Chondrocyte (in vitro differentiated cells): ENCODE results near the gene KREMEN2. TPM values are rescaled to one million over a fixed set of nuclear protein-coding genes. Genes with fewer than 3 reads are reported as not detected.

Experiments used
- DNase-seq: peaks from one replicate; pipeline ENCODE4 v3.0.0; 2021; ENCODE audit warnings: mixed read lengths, low spot score
- H3K27ac Mint-ChIP-seq: one replicate; pipeline ENCODE4 v1.8.0; 2021; ENCODE audit warnings: mild to moderate bottlenecking, moderate library complexity, mixed read lengths; ENCODE audit not compliant: unreplicated experiment
- H3K27me3 Mint-ChIP-seq: 2 replicates; pipeline ENCODE4 v1.8.0; 2021; ENCODE audit warnings: low read depth, mixed read lengths
- H3K36me3 Mint-ChIP-seq: 2 replicates; pipeline ENCODE4 v1.8.0; 2021; ENCODE audit warnings: low read depth, mixed read lengths
- H3K4me1 Mint-ChIP-seq: 2 replicates; pipeline ENCODE4 v1.8.0; 2021; ENCODE audit warnings: low read depth, mild to moderate bottlenecking, mixed read lengths
- H3K4me3 Mint-ChIP-seq: one replicate; pipeline ENCODE4 v1.8.0; 2021; ENCODE audit warnings: mild to moderate bottlenecking, moderate library complexity, mixed read lengths; ENCODE audit not compliant: unreplicated experiment
- H3K9me3 Mint-ChIP-seq: 2 replicates; pipeline ENCODE4 v1.8.0; 2021; ENCODE audit warnings: low read depth, mixed read lengths
- total RNA-seq: library from RNA; stranded (reverse); gene quantifications from 3 replicates; pipeline ENCODE4 v1.2.1, GENCODE V29; 2021
- TF ChIP-seq, protein P1 (sequence below): fragments of 200-600 bp; sonication (generic); IDR thresholded peaks from 2 replicates; pipeline ENCODE4 v1.5.0; 2021; ENCODE audit warnings: antibody characterized with exemption, mild to moderate bottlenecking, moderate library complexity

Gene KREMEN2
- total RNA-seq, 1 donor from 2014 or later: not detected

DNA sequence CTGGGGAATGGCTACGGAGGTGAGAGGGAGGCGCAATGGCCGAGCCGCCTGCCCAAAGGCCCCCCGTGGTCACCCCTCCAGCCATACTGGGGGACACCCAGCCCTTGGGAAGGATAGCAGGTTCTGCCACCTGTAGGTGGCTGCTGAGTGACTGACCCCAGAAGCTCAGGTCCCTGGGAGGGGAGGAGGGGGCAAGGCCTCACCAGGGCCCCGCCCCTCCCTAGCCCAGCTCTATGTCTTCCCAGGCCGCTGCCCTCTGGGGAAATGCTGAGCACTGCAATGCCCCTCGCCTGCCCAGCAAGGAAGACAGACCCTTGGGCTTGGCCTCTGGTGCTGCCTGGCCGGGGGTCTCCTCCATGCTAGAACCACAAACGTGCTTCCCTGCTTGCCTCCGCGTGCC, 37.2 kb downstream of the KREMEN2 start:
- no peaks in the 10 kb centered on the region for H3K36me3 Mint-ChIP-seq

DNA sequence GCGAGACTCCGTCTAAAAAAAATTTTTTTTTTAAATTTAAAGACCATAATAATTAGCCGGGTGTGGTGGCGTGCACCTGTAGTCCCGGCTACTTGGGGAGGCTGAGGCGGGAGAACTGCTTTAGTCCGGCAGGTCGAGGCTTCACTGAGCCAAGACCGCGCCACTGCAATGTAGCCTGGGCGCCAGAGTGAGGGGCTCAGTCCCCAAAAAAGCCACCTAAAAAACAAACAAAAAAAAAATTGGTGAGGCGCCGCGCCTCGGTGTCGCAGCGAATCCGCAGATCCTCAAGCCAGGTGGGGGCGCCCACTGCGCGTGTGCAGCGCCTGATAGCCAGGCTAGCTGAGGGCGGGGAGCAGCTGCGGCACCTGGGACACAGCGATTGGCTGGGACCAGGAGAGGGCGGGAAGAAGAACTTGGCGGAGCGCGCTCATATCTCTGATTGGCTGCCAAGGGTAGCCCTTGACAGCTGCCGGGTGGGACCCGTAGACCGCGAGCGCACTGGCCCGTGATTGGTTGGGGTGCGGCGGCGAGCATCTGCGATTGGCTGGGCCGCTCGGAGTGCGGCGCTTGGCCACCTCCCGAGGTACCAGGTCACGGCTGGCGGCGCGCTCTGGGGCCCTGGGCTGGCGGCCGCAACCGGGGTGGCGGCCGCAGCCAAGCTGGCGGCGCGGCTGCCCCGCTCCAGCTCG, 39.7 kb downstream of the KREMEN2 start:
- no peak overlapping the region for H3K27ac Mint-ChIP-seq

More for the DNA sequence above, 37.2 kb downstream of the KREMEN2 start:
- peaks cover 3% of the 10 kb centered on the region for H3K4me1 Mint-ChIP-seq
- H3K27me3 Mint-ChIP-seq: peaks cover 6% of the 10 kb centered on the region
- TF ChIP-seq, protein P1, sequence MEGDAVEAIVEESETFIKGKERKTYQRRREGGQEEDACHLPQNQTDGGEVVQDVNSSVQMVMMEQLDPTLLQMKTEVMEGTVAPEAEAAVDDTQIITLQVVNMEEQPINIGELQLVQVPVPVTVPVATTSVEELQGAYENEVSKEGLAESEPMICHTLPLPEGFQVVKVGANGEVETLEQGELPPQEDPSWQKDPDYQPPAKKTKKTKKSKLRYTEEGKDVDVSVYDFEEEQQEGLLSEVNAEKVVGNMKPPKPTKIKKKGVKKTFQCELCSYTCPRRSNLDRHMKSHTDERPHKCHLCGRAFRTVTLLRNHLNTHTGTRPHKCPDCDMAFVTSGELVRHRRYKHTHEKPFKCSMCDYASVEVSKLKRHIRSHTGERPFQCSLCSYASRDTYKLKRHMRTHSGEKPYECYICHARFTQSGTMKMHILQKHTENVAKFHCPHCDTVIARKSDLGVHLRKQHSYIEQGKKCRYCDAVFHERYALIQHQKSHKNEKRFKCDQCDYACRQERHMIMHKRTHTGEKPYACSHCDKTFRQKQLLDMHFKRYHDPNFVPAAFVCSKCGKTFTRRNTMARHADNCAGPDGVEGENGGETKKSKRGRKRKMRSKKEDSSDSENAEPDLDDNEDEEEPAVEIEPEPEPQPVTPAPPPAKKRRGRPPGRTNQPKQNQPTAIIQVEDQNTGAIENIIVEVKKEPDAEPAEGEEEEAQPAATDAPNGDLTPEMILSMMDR: no peak
- H3K27ac Mint-ChIP-seq: no peak overlapping the region
- no peaks in the 10 kb centered on the region for H3K9me3 Mint-ChIP-seq
- DNase-seq: no peak
- no peak overlapping the region for H3K4me3 Mint-ChIP-seq

DNA sequence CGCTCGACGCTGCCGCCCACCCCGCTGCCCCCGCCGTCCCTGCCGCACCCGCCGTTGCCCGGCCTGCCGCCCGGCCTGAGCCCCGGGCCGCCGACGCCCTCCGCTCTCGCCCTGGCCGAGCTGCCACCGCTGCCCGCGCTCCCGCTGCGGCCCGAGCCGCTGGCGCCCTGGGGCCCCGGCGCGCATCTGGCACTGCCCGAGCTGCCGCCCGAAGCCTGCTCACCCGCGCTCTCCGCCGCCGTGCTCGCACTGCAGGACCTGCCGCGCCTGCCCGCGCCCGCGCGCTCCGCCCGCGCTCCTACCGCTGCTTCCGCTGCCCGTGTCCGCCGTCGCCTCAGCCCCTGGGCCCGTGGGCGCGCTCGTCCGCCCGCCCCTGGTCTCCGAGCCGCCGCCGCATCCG, 40.2 kb downstream of the KREMEN2 start:
- Mint-ChIP-seq H3K36me3 (no peaks in the 10 kb centered on the region), H3K4me1 (peaks cover 3% of the 10 kb centered on the region), H3K27me3 (peaks cover 19% of the 10 kb centered on the region), H3K4me3 (no peak overlapping the region), H3K27ac (no peak overlapping the region), H3K9me3 (no peaks in the 10 kb centered on the region)
- no peak for DNase-seq
- TF ChIP-seq, protein P1: no peak

More for the DNA sequence above, 39.7 kb downstream of the KREMEN2 start:
- Mint-ChIP-seq H3K36me3 (no peaks in the 10 kb centered on the region), H3K4me1 (peaks cover 3% of the 10 kb centered on the region), H3K27me3 (peaks cover 19% of the 10 kb centered on the region), H3K4me3 (peak overlapping the region; percentile 25), H3K9me3 (no peaks in the 10 kb centered on the region)
- TF ChIP-seq, protein P1: peak; percentile 75
- no peak for DNase-seq

DNA sequence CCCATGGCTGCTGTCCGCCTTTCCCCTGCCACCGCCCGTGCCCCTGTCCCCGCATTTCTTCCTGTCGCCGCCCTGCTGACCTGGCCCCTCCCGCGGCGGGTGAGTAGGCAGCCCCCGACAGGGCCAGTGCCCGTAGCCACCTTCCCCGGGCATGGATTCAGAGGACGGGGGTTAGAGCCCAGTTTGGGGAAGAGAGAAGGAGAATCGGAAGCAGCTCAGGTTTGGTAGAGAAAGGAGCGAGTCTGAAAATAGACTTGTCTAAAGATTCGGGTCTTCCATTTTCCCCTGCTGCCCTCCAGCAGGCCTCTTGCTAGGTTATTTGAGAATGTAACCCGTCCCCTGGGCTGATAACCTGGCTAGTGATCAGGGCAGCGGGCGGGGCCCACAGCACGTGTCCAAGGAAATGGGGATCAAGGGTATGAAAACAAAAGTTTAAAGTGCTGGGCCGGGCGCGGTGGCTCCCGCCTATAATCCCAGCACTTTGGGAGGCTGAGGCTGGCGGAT, 40.8 kb downstream of the KREMEN2 start:
- peak overlapping the region; percentile 55 for H3K4me3 Mint-ChIP-seq
- peaks cover 3% of the 10 kb centered on the region for H3K4me1 Mint-ChIP-seq
- TF ChIP-seq, protein P1: no peak
- DNase-seq: no peak
- H3K27ac Mint-ChIP-seq: no peak overlapping the region
- no peaks in the 10 kb centered on the region for H3K36me3 Mint-ChIP-seq
- peaks cover 19% of the 10 kb centered on the region for H3K27me3 Mint-ChIP-seq
- no peaks in the 10 kb centered on the region for H3K9me3 Mint-ChIP-seq

DNA sequence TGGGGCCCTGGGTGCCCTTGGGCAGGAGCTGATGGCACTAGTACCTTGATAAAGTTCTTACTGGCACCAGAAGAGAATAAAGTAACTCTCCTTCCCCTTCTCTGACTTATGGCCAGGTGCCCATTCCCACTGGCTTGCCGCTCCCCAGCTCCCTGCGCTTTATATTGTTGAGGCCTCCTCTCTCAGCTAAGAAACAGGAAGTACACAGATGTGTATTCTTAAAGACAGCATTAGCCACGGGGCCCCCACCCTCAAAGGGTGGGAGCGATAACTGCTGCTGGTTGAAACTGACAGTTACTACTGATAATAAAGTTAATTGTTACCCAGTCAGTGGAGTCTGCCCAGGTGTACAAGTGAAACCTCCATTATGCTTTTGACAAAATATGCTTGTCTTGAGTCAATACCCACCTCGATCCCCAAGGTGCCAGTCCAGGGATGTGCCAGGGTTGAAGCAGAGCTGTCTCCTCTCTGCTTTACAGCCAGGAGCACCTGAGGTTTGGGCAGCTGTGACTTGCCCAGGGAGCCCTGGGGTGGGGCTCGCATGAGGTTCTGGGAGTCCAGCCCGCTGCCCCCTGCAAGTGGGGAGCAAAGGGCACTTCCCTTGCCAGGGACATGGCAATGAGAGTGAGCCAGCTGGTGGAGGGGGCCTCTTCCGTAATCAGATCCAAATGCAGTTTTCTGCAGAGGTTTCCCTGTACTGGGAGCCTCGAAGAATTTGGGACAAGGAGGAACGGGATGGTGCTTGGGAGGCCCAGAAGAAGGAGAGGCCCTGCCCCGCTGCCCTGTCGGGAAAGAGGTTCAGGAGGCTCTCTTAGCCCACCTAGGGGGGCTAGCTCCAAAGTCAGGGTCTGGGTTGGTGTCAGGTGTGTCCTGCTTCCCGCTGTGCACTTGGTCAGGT, 43.2 kb downstream of the KREMEN2 start:
- H3K4me1 Mint-ChIP-seq: peaks cover 3% of the 10 kb centered on the region
- DNase-seq: no peak
- H3K27me3 Mint-ChIP-seq: peaks cover 21% of the 10 kb centered on the region
- H3K4me3 Mint-ChIP-seq: no peak overlapping the region
- TF ChIP-seq, protein P1: no peak
- no peak overlapping the region for H3K27ac Mint-ChIP-seq
- no peaks in the 10 kb centered on the region for H3K9me3 Mint-ChIP-seq
- H3K36me3 Mint-ChIP-seq: no peaks in the 10 kb centered on the region
